HEK293 (cell line): ENCODE measurements around the gene IL20RA.

Source experiments
- CTCF ChIP-seq: fragments of 450-650 bp; formaldehyde crosslinking; IDR thresholded peaks from 2 replicates; pipeline ENCODE4 v1.5.1; 2016; ENCODE audit warnings: missing biosample characterization, missing genetic modification characterization
- REPIN1 ChIP-seq: fragments of 450-650 bp; formaldehyde crosslinking; IDR thresholded peaks from 2 replicates; pipeline ENCODE4 v1.5.1; 2017; ENCODE audit warnings: missing biosample characterization, missing genetic modification characterization, low read depth

DNA sequence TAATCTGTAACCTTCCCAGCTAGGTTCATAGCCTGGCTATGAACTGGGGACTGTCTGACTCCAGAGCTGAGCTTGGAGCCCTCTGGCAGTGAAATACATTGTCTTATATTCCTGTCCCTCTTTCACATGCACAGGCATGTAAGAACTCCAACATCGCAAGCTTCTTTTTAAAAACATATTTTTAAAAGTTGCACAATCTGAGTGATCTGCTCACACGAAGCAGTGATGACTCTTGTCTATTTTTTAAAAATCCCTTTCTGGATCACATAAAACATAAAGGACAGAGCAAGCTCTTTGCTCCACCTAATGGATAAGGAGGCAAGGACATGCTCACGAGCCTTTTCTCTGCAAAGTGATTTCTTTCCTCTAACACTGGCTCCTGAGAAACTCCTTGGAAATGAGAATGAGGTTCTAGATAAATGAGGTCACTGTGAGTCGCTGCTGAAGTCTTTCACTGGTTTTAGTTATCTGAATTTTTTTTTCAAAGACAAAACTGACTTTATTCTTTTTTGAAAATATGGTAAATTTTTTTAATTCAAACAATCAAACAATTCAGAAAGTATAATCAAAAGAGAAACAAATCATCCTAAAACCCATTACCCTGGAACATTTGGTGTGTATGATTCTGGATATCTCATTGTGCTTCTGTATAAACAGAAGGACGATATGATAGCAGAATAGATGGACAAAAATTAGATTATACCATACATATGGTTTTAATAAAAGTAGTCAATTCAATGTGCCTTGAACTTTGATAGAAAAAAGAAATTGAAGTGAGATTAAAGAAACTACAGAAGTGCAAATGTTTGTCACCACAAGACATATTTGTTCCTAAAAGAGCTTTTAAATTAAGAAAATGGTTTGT is 30.8 kb downstream of the IL20RA start:
- no peak for TF ChIP-seq CTCF (tag by site-specific recombination)
- no peak for TF ChIP-seq REPIN1
